ENCODE data around the gene MZF1. TPM values are rescaled to one million over a fixed set of nuclear protein-coding genes. Genes with fewer than 3 reads are reported as not detected.

The MZF1 gene
- total RNA-seq, 1 donor from 2014 or later, result 67.6 TPM

GRCh38 chr19:58513694-58514563 is 59.2 kb downstream of the MZF1 start:
- DNase-seq (ENCODE audit: low spot score), result peak; percentile 92

DNA sequence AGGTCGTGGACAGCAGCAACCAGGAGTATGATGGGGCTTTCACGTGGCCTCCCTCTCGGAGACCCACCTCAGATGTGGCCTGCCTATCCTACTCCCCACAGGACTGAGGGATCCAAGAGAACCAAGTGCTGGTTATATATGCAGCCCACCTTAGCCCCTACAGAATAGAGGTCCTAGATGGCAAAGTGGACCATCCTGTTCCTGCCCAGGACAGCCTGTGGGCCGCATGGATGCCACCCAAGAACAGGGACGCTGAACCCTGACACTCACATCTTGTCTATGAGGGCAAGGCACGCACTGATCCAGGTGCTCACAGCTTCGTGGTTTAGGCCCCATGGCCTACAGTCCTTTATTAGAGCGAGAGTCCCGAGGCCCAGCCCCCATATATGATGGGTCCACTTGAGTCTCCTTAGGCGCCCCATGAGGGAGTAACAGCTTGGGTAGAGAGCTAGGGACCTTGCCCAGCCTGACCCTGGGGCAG is 59.9 kb downstream of the MZF1 start:
- DNase-seq (ENCODE audit: low spot score), result no peak

Other genes starting within 250 kb of the MZF1 start
- 4.7 TPM for gene ZSCAN22, start 246.3 kb downstream of the MZF1 start, total RNA-seq
- 8.1 TPM for gene A1BG, start 219.8 kb downstream of the MZF1 start, total RNA-seq
- 3.5 TPM for gene ZNF497, start 210.6 kb downstream of the MZF1 start, total RNA-seq
- gene ZNF837, start 192.3 kb downstream of the MZF1 start, total RNA-seq, result 2.9 TPM
- gene RPS5, start 186.1 kb downstream of the MZF1 start, total RNA-seq, result 614 TPM
- gene RNF225, start 177.7 kb downstream of the MZF1 start, total RNA-seq, result not detected
- gene ZNF584, start 164.7 kb downstream of the MZF1 start, total RNA-seq, result 13.9 TPM
- 12.1 TPM for gene ZNF132, start 133.2 kb downstream of the MZF1 start, total RNA-seq
- gene ZNF324B, start 121.7 kb downstream of the MZF1 start, total RNA-seq, result 7.8 TPM
- gene ZNF324, start 106.3 kb downstream of the MZF1 start, total RNA-seq, result 16.4 TPM
- gene ZNF446, start 97.0 kb downstream of the MZF1 start, total RNA-seq, result 19.4 TPM
- 7.9 TPM for gene SLC27A5, start 61.3 kb downstream of the MZF1 start, total RNA-seq
- 22.8 TPM for gene ZBTB45, start 53.5 kb downstream of the MZF1 start, total RNA-seq
- 286 TPM for gene TRIM28, start 29.3 kb downstream of the MZF1 start, total RNA-seq
- gene CHMP2A, start 18.2 kb downstream of the MZF1 start, total RNA-seq, result 154 TPM
- gene UBE2M, start 14.7 kb downstream of the MZF1 start, total RNA-seq, result 64.0 TPM

Data from mucosa of gallbladder (tissue), 1 donor.